GM21367 (cell line): ENCODE results near the gene TBCB.
A peak's percentile ranks its signal among the peaks of the same experiment; 100 is the strongest.

Experiments used
- ATAC-seq: cut with Tn5 transposase; IDR thresholded peaks from one replicate; pipeline ENCODE4 v1.9.1; 2021; ENCODE audit not compliant: unreplicated experiment

The TBCB gene

DNA sequence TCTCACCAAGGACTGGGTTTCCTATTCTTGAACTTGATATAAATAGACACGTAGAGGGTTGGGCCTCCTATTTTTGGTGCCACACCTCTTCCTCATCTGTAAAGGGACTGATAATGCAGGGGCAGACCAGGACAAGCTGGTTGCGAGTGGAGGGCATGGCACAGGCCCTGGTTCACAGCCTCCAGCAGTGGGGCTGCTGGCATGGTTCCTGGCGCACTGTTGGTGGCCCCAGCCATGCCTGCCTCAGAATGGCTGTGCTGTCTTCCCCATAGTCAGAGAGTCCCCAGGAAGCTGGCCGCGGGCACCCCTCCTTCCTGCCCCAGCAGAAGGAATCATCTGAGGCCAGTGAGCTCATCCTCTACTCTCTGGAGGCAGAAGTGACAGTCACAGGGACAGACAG, 14.8 kb upstream of the TBCB start:
- ATAC-seq: no peak

GRCh38 chr19:36101550-36102327, 13.5 kb upstream of the TBCB start:
- ATAC-seq: no peak

DNA sequence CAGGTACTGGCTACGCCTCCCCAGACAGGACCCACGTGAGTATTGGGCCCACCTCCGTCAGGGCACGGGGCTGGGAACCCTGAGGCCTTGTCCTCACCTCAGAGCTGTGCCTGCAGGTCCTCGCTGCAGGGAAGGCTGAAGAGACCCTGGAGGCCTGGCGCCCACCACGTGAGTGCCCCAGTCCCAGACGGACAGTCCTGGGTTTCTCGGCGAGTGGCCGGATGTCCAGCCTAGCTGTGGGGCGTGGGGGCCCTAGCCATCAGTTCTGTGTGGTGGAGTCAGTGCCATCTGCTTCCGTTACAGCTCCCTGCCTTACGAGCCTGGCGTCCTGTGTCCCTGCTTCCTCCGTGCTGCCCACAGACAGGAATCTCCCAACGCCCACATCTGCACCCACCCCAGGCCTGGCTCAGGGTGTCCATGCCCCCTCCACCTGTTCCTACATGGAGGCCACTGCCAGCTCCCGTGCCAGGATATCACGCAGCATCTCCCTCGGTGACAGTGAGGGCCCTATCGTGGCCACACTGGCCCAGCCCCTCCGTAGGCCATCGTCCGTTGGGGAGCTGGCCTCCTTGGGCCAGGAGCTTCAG, 12.1 kb upstream of the TBCB start:
- ATAC-seq: no peak

DNA sequence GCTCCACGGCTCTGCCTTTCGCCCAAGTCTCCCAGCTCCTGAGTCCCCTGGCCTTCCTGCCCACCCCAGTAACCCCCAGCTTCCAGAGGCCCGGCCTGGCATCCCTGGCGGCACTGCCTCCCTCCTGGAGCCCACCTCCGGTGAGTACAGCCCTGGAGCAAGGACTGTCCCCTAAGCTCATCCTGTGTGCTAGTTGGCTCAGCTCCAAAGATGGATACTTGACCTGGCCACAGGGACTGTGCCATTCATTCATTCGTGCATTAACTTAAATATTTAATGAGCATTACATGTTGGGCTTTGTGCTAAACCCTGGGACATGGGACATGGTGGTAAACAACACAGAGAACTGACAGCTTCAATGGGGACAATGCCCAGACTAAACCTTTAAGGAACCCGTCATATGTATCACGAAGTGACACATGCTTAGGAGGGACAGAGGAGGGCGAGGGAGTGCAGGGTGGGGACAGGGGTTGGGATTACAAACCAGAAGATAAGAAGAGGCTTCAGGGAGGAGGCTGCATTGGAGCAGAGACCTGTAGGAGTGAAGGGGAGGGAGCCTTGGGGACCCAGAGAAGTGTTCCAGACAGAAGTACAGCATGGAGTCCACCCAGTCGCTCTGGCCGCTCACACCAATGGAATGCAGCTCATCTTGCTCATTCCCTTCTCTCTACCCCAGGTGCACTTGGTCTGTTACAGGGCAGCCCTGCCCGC, 11.3 kb upstream of the TBCB start:
- no peak for ATAC-seq

DNA sequence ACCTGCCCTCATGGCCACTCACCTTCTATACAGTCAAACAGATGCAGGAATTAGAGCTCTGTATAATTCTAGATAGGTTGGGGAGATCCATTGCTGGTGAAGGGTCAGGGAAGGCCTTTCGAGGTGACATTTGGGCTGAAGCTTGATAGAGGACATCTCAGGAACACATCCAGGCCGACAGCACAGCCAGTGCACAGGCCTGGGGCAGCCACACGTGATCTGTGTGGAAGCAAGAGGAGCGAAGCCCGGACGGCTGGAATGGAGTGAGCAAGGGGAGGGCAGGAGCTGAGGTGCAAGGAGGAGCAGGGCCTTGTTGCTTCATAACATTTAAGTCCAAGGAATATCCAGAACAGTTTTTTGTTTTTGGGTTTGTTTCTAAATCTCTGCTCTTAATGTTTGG, 8.8 kb upstream of the TBCB start:
- no peak for ATAC-seq

DNA sequence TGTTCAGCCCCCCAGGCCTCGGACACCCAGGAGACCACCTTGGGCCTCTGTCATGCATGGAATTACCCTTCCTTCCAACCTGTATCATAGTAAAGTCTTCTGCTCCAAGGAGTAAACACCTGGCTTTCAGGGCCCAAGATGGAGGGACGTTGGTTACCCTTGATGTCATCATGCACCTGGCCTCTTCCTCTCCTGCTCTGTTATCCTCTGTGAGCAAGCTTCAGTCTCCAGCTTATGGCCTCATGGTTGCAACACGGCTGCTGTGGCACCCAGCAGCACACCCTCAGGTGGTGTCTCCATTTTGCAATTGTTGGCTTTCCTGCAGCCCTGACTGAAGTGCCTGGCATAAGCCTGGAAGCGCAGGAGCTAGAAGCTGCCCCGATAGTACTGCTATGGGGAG, 8.3 kb upstream of the TBCB start:
- ATAC-seq: no peak

- ATAC-seq: no peak
These were observed 6.6 kb upstream of the TBCB start for GRCh38 chr19:36108684-36109083.

DNA sequence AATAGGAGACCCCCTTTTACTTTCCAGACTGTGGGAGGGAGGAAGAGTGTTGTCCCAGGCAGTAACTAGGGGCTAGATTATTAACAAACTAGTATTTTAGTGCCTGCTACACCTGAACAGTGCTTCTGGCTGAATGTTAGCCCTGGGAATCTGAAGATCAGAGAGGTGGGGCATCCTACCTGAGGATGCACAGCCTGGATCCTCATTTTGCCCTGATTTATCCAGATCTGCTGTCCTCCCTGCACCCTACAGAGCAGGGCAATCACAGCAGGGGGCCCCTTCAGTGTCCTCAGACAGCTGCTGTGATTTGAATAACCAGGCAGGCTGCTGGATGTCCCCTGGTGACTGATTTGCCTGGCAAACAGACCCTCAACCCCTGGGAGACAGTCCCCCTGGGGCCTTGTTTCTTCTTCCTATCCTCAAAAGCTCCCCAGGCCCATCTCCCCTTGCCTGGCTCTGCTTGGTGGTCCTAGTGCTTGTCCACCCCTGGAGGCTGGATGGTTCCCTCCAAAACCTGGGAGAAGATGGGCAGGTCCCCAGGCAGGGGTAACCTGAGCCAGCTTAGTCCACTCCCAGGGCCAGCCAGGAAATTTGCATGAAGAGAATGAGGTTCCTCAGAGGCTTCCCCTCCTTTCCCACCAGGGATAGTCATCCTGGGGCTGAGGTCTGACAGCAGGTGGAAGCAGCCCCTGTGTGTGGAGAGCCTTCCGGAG, 4.6 kb upstream of the TBCB start, which contains the start of gene OVOL3:
Gene OVOL3 (plus strand): TSS at position 657 of the 713 bp plus-strand sequence. CDS start 60 bp downstream, outside the sequence.
- ATAC-seq: no peak

DNA sequence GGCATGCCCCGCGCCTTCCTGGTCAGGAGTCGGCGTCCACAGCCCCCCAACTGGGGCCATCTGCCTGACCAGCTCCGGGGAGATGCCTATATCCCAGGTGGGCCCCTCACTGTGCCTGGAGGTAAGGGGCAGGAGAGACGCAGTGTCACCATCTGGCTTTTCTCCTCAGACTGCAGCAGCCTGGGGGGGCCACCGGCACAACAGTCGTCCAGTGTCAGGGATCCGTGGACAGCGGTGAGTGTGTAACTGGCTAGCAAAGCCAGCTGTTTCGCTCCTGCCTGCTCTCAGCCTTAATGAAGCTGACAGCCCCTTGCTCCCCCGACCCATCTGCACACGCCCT, 4.1 kb upstream of the TBCB start:
- no peak for ATAC-seq

- ATAC-seq: no peak
These were observed 2.6 kb upstream of the TBCB start for GRCh38 chr19:36112678-36113077.

DNA sequence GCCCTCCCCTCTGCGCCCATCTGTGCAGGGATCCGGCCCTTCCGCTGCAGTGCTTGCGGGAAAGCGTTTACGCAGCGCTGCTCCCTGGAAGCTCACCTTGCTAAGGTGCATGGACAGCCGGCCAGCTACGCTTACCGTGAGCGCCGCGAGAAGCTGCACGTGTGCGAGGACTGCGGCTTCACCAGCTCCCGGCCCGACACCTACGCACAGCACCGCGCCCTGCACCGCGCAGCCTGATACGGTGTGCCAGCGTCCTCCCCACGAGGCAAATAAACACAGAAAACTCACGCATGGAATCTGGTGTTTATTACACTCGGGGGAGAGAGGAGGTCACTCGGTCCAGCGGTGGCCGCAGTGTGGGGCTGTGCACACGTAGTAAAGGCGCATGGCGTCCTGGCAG, 1.8 kb upstream of the TBCB start:
- no peak for ATAC-seq

DNA sequence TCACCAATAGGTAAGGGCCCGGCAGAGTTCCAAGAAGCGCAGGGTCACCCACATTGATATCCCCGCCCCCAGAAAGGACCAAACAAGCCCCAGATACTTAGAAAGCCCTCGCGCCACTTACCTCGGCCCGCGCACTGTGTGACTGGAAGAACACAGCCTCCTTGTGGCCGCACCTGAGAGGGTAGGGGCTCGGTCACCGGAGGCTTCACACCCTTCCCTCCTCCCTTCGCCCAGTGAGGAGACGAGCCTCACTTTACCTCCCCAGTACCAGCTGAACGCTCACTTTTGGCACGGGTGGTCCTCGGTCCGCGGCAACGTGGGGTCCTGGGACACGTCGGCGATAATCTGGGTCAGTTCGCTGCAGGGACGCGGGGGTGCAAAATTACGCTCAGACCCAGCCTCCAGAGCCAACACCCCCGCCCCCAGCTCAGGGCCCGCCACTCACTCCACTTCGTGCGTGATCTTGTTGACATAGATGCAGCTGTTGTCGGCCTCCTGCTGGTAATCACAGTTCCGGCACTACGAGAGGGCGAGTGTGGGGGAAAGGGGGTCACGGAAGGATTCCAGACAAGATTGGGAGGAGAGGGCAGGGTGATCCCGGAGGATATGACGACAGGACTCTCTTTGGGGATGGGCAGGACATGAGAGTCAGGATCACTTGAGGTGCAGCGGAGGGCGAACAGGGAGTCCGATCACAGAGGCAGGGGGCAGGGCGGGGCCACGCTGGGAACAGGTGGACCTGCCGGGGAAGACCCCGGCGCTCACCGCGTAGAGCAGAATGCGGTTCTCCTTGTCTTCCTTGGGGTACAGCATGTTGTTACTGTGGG, 1.2 kb upstream of the TBCB start:
- ATAC-seq: no peak

- peak; percentile 63 for ATAC-seq
These were observed 381 bp upstream of the TBCB start, which contains the start of gene POLR2I for GRCh38 chr19:36114721-36115452. Gene POLR2I, minus strand, starts transcription at chr19:36114875. Its CDS starts 19 bp downstream, at chr19:36114856.

DNA sequence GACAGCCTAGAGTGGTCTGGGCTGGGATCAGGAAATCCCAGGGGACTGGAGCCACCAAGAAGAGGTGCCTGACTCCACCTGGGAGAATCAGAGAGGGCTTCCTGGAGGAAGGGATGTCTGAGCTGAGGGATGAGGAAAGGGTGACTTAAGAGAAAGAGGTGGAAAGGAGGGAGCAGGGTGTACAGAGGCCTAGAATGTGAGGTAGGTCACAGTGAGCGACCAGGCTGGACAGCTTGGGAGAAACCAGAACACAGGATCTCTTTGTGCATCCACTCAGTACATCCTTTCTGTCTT, 1.0 kb downstream of the TBCB start:
- ATAC-seq: no peak

- no peak for ATAC-seq
These were observed 5.1 kb downstream of the TBCB start for GRCh38 chr19:36120092-36120983.

DNA sequence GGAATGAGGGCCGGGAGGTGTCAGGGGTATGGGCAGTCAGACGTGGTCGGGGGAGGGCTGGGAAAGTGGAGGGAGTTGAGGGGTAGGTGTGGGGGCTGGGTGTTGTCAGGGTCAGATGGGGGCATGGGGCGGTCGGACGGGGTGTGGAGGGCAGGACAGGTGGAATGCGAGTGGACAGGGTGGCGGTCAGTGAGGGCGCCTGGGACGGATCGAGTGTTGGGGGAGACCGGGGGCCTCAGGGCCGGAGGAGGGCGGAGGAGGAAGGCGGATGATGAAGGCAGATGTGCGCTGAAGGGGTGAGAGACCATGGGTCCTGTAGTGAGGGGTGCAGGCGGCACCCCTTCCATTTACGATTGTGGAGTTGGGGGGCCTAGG, 5.7 kb downstream of the TBCB start:
- ATAC-seq: no peak

DNA sequence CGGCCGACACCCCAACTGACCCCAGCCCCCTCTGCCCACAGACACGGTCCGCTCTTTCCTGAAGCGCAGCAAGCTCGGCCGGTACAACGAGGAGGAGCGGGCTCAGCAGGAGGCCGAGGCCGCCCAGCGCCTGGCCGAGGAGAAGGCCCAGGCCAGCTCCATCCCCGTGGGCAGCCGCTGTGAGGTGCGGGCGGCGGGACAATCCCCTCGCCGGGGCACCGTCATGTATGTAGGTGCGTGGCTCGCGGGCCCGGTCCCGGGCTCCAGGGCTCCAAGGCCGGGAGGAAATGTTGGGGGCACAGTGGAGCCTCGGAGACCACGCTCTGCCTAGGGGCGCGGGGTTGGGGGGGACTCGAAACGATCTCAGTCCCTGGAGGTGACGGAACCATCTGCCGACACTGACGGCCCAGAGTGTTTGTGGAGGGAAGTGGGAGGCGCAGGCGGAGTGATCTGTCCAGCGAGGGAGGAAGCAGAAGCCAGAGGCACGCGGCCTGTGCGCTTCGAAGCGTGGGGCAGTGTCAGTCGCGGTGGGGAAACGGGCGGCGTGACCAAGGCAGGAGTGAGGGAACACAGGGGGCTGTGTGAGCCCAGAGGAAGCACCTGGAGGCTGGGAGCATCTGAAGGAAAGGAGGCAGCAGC, 6.3 kb downstream of the TBCB start:
- ATAC-seq: no peak

GRCh38 chr19:36125557-36125956, 10.3 kb downstream of the TBCB start:
- ATAC-seq: no peak

DNA sequence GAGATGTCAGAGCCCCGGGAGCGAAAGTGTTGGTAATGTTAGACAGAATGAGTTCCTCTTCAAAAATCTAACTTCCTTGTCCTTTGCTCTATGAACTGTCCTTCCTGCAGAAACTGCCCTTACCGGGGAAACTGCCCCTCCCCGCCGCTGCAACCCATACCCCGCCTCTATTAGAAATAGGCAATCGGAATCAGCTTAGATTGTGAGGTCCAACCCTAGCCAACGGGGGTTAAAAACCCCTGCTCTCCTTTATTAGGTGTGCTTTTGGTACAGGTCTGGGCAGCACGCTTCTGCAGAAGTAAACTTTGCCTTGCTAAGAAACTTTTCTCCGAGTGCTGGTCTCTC, 13.1 kb downstream of the TBCB start:
- no peak for ATAC-seq
